Psoas muscle (tissue), 8 donors: ENCODE measurements around the gene SPATA21. TPM values are rescaled to one million over a fixed set of nuclear protein-coding genes. Genes with fewer than 3 reads are reported as not detected.

Experiments used
- ATAC-seq, 4 donors: fragments of 200-7000 bp; cut with Tn5 transposase; one replicate each; pipeline ENCODE4 v1.9.1; 2020; ENCODE audit warnings: moderate library complexity in 3 of 4, mild to moderate bottlenecking in 2 of 4
- DNase-seq, 2 donors: peaks; one replicate each; pipeline ENCODE4 v3.0.0-alpha.2; 2020
- H3K27ac ChIP-seq: fragments of 200-600 bp; one replicate; pipeline ENCODE4 v1.8.0; 2022
- H3K27me3 ChIP-seq, 3 donors: fragments of 200-600 bp in 1 of 3; one replicate each; pipeline versions ENCODE4 v1.6.1 to v1.8.0; 2013 to 2022; ENCODE audit warnings: low read length in 2 of 3, mild to moderate bottlenecking in 2 of 3, moderate library complexity in 1 of 3; ENCODE audit not compliant: insufficient read depth in 3 of 3
- H3K36me3 ChIP-seq, 2 donors: fragments of 200-600 bp in 1 of 2; one replicate each; pipeline versions ENCODE4 v1.6.1 to v1.8.0; 2013 to 2022; ENCODE audit warnings: low read depth in 1 of 2, mild to moderate bottlenecking in 1 of 2, moderate library complexity in 1 of 2; ENCODE audit not compliant: insufficient read depth in 1 of 2
- H3K4me1 ChIP-seq: fragments of 200-600 bp; one replicate; pipeline ENCODE4 v1.8.0; 2022
- H3K4me3 ChIP-seq: fragments of 200-600 bp; one replicate; pipeline ENCODE4 v1.8.0; 2022; ENCODE audit warnings: mild to moderate bottlenecking
- H3K9me3 ChIP-seq: fragments of 200-600 bp; one replicate; pipeline ENCODE4 v1.8.0; 2022
- WGBS, 3 donors: extraction: QIAGEN DNeasy Blood & Tissue Kit; methylation state at CpG; one replicate each; pipeline versions ENCODE4 v1.1.6 to v1.1.7; 2013; 5-methylcytosine and 5-hydroxymethylcytosine counted together
- intact Hi-C, 2 donors: fragments of 100-400 bp; cut with DNase I; formaldehyde crosslinking; loops; one replicate each; pipeline versions ENCODE4 v1.11.0 to v1.14.2; 2022
- polyA plus RNA-seq, 3 donors: library from polyadenylated mRNA; stranded (reverse); fragments of 200-250 nt; gene quantifications; one replicate each; pipeline ENCODE4 v1.2.3, GENCODE V29; 2013
- total RNA-seq, 4 donors: library from RNA; stranded (reverse); fragmentation: NEBNext Ultra II Directional in 2 of 4; extraction: Animal tissue kit (Norgen Biotek cat#: 25700) in 2 of 4; gene quantifications; one replicate each; pipeline versions ENCODE4 v1.2.1 to v1.2.4, GENCODE V29; 2021 to 2023
- TF ChIP-seq, protein P1 (sequence below): fragments of 200-600 bp; IDR thresholded peaks from one replicate; pipeline ENCODE4 v1.8.0; 2022; ENCODE audit warnings: antibody characterized with exemption
- donor health status: healthy with polysubstance abuse.
- donor health status: DM: no; HTN: no; CAD: no; lungs with moderate emphysema.
- donor health status: Bipolar disorder and iron deficiency.
- donor health status: healthy.
- donor health status: DM: yes; HTN: yes; CAD: no.
- donor health status: DM: no; HTN: no; CAD: no.
- donor health status: DM: no; HTN: no; CAD: no.
- donor health status: DM: yes; HTN: yes; CAD: no.

SPATA21 gene
- total and polyA plus RNA-seq, 7 donors = 0.21 to 0.52 (median 0.44) TPM; not detected in 4

DNA sequence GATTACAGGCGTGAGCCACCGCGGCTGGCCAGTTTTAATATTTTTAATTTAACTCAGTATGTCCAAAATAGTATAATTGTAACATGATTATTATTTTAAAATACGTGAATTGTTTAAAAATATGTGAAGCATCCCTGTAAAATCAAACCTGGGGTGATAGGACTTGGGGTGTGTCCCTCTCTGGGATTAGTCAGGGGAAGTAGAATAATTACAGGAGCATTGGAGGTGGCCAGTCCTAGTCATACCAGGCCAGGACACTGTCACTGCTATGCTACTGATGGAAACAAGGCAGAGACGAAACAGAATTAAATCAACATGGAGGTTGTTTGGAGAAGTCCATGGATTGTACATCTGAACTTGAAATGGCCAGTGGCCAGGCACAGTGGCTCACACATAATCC lies 53.3 kb downstream of the SPATA21 start:
- Histone ChIP-seq H3K36me3 (no peaks in the 10 kb centered on the region), H3K4me1 (peaks cover 55% of the 10 kb centered on the region), H3K27me3 (no peaks in the 10 kb centered on the region), H3K4me3 (no peak overlapping the region), H3K9me3 (no peaks in the 10 kb centered on the region), H3K27ac (peak overlapping the region; percentile 78)
- intact Hi-C loops = no loop called here
- ATAC-seq (no peak), DNase-seq (no peak)
- WGBS, 3 donors = 69 to 91% (median 73%) methylated on average over 5 of the region's 5 CpGs
- TF ChIP-seq, protein P1, sequence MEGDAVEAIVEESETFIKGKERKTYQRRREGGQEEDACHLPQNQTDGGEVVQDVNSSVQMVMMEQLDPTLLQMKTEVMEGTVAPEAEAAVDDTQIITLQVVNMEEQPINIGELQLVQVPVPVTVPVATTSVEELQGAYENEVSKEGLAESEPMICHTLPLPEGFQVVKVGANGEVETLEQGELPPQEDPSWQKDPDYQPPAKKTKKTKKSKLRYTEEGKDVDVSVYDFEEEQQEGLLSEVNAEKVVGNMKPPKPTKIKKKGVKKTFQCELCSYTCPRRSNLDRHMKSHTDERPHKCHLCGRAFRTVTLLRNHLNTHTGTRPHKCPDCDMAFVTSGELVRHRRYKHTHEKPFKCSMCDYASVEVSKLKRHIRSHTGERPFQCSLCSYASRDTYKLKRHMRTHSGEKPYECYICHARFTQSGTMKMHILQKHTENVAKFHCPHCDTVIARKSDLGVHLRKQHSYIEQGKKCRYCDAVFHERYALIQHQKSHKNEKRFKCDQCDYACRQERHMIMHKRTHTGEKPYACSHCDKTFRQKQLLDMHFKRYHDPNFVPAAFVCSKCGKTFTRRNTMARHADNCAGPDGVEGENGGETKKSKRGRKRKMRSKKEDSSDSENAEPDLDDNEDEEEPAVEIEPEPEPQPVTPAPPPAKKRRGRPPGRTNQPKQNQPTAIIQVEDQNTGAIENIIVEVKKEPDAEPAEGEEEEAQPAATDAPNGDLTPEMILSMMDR = no peak

DNA sequence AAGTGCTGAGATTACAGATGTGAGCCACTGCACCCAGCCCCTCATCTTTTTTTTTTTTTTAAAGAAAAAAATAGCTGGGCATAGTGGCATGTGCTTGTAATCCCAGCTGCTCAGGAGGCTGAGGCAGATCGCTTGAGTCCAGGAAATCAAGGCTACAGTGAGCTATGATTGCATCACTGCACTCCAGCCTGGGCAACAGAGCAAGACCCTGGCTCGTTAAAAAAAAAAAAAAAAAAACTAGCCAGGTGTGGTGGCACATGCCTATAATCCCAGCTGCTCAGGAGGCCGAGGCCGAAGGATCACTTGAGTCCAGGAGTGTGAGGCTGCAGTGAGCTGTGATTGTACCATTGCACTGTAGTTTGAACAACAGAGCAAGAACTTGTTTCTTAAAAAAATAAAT lies 56.4 kb downstream of the SPATA21 start:
- H3K27ac ChIP-seq = no peak overlapping the region
- DNase-seq = no peak
- no peaks in the 10 kb centered on the region for H3K36me3 ChIP-seq
- intact Hi-C loops = no loop called here
- ATAC-seq = no peak
- H3K9me3 ChIP-seq = no peaks in the 10 kb centered on the region
- H3K27me3 ChIP-seq = no peaks in the 10 kb centered on the region
- H3K4me1 ChIP-seq = peaks cover 62% of the 10 kb centered on the region
- TF ChIP-seq, protein P1 = no peak
- 65 to 89% (median 68%) methylated on average over 4 of the region's 4 CpGs for WGBS, 3 donors
- H3K4me3 ChIP-seq = no peak overlapping the region

DNA sequence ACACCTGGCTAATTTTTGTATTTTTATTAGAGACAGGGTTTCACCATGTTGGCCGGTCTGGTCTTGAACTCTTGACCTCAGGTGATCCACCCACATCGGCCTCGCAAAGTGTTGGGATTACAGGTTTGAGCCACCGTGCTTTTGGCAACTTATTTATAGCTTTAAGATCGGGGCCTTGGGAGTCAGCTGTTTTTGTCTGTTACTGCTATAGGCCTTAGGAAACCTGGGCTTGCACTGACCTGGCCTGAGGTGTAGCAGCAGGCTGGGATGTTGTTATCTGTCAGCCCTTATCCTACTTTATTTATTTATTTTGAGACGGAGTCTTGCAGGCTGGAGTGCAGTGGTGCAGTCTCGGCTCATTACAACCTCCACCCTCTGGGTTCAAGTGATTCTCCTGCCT lies 58.8 kb downstream of the SPATA21 start:
- Histone ChIP-seq H3K4me3 (no peak overlapping the region), H3K9me3 (no peaks in the 10 kb centered on the region), H3K27me3 (no peaks in the 10 kb centered on the region), H3K4me1 (peaks cover 62% of the 10 kb centered on the region), H3K36me3 (no peaks in the 10 kb centered on the region), H3K27ac (peak overlapping the region; percentile 46)
- WGBS, 3 donors = 39 to 49% (median 39%) methylated on average over 7 of the region's 7 CpGs
- peak; percentile 32 to 61 (median 42) for ATAC-seq
- TF ChIP-seq, protein P1 = no peak
- DNase-seq = no peak
- intact Hi-C loops = no loop called here

DNA sequence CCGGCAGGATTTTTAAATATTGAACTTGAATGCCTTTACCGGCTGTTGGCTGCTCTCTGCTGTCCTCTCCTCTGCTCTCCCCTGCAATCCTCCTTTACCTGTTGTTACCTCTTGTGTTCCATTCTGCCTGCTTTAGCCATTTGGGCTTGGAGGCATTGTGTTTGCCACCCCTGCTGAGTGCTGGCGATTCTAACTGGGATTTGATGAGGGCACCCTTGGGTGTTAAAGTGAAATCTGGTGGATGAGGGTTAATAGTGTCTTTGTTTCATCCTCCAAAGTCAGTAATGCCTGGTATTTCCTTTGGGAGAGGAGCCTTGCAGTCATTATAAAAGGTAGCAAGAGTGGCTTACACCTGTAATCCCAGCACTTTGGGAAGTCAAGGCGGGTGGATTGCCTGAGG lies 60.3 kb downstream of the SPATA21 start:
- no peaks in the 10 kb centered on the region for H3K9me3 ChIP-seq
- WGBS, 3 donors = 60 to 80% (median 62%) methylated on average over 4 of the region's 4 CpGs
- peaks cover 72% of the 10 kb centered on the region for H3K4me1 ChIP-seq
- peak overlapping the region; percentile 46 for H3K27ac ChIP-seq
- no peak overlapping the region for H3K4me3 ChIP-seq
- no peaks in the 10 kb centered on the region for H3K36me3 ChIP-seq
- intact Hi-C loops = no loop called here
- no peak for ATAC-seq
- DNase-seq = no peak
- H3K27me3 ChIP-seq = no peaks in the 10 kb centered on the region
- TF ChIP-seq, protein P1 = no peak
